Cardiac fibroblast (primary cell): ENCODE data around the gene ZNF853.
"Not testable (repeated sequence)": the region's sequence is repeated elsewhere in the genome, so short reads cannot be mapped to it uniquely, and the experiment has no call there.

Experiments used
- DNase-seq, 2 donors: peaks; one replicate each; pipeline versions ENCODE4 v3.0.0 to v3.0.0-alpha.2; 2010; ENCODE audit warnings: low read depth in 2 of 2
- H3K4me3 ChIP-seq, 2 donors: replicated peaks in 1 of 2; 1 replicate in 1 of 2; 2 replicates in 1 of 2; pipeline ENCODE4 v1.5.1; 2011; ENCODE audit warnings: low read depth in 2 of 2, low read length in 2 of 2, mild to moderate bottlenecking in 2 of 2, moderate library complexity in 1 of 2
- TF ChIP-seq, protein P1 (sequence below): IDR thresholded peaks from one replicate; pipeline ENCODE4 v1.5.1; 2011; ENCODE audit warnings: low read depth, mild to moderate bottlenecking, low read length, inconsistent platforms

ZNF853 gene

GRCh38 chr7:6658618-6659345 lies 43.4 kb downstream of the ZNF853 start:
- DNase-seq = no peak
- TF ChIP-seq, protein P1, sequence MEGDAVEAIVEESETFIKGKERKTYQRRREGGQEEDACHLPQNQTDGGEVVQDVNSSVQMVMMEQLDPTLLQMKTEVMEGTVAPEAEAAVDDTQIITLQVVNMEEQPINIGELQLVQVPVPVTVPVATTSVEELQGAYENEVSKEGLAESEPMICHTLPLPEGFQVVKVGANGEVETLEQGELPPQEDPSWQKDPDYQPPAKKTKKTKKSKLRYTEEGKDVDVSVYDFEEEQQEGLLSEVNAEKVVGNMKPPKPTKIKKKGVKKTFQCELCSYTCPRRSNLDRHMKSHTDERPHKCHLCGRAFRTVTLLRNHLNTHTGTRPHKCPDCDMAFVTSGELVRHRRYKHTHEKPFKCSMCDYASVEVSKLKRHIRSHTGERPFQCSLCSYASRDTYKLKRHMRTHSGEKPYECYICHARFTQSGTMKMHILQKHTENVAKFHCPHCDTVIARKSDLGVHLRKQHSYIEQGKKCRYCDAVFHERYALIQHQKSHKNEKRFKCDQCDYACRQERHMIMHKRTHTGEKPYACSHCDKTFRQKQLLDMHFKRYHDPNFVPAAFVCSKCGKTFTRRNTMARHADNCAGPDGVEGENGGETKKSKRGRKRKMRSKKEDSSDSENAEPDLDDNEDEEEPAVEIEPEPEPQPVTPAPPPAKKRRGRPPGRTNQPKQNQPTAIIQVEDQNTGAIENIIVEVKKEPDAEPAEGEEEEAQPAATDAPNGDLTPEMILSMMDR = no peak
- no peak overlapping the region for H3K4me3 ChIP-seq

DNA sequence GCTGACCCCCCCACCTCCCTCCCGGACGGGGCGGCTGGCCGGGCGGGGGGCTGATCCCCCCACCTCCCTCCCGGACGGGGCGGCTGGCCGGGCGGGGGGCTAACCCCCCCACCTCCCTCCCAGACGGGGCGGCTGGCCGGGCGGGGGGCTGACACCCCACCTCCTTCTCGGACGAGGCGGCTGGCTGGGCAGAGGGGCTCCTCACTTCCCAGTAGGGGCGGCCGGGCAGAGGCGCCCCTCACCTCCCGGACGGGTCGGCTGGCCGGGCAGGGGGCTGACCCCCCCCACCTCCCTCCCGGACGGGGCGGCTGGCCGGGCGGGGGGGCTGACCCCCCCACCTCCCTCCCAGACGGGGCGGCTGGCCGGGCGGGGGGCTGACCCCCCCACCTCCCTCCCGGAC lies 55.4 kb downstream of the ZNF853 start:
- not testable (repeated sequence) for H3K4me3 ChIP-seq, DNase-seq
